ENCODE results near the gene SIK3.

GRCh38 chr11:117097014-117097388 lies 1.2 kb downstream of the SIK3 start:
- TF ChIP-seq POLR2A (IDR thresholded peaks at IDR 0.05), result no peak
- TF ChIP-seq, protein P1, sequence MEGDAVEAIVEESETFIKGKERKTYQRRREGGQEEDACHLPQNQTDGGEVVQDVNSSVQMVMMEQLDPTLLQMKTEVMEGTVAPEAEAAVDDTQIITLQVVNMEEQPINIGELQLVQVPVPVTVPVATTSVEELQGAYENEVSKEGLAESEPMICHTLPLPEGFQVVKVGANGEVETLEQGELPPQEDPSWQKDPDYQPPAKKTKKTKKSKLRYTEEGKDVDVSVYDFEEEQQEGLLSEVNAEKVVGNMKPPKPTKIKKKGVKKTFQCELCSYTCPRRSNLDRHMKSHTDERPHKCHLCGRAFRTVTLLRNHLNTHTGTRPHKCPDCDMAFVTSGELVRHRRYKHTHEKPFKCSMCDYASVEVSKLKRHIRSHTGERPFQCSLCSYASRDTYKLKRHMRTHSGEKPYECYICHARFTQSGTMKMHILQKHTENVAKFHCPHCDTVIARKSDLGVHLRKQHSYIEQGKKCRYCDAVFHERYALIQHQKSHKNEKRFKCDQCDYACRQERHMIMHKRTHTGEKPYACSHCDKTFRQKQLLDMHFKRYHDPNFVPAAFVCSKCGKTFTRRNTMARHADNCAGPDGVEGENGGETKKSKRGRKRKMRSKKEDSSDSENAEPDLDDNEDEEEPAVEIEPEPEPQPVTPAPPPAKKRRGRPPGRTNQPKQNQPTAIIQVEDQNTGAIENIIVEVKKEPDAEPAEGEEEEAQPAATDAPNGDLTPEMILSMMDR (IDR thresholded peaks at IDR 0.05), result no peak
